PC-9 (cell line): ENCODE measurements around the gene DIP2C. TPM values are rescaled to one million over a fixed set of nuclear protein-coding genes. Genes with fewer than 3 reads are reported as not detected.

Experiments
- BruUV-seq: library from RNA; stranded (reverse); fragments of 400-500 nt; replicated peaks from 2 replicates; lab custom pipeline; 2021; lab: Mats Ljungman, UMichigan
- CTCF ChIA-PET: fragments of 300-600 bp; sonication (Branson Sonifier 250); formaldehyde crosslinking; loops from one replicate; lab custom pipeline; 2022; ENCODE audit warnings: antibody characterized with exemption; lab: Charles Lee
- POLR2A ChIA-PET: fragments of 300-600 bp; sonication (Branson Sonifier 250); formaldehyde crosslinking; loops from one replicate; lab custom pipeline; 2022; ENCODE audit warnings: antibody characterized with exemption; ENCODE audit not compliant: unreplicated experiment; lab: Charles Lee
- DNase-seq, 2 experiments: peaks; one replicate each; pipeline versions ENCODE4 v3.0.0 to v3.0.0-alpha.2; 2015 to 2022; ENCODE audit warnings: mixed read lengths in 1 of 2
- H2AFZ ChIP-seq: fragments of 200-600 bp; sonication (generic); 2 replicates; pipeline ENCODE4 v1.8.1; 2017; ENCODE audit warnings: antibody characterized with exemption
- H3F3A ChIP-seq: fragments of 200-600 bp; sonication (generic); 2 replicates; pipeline ENCODE4 v1.8.1; 2017; ENCODE audit warnings: antibody characterized with exemption, mild to moderate bottlenecking, low read depth; ENCODE audit not compliant: insufficient read depth
- H3K27ac ChIP-seq: fragments of 200-600 bp; sonication (generic); 2 replicates; pipeline ENCODE4 v1.6.1; 2016; ENCODE audit warnings: mixed run types
- H3K27me3 ChIP-seq: fragments of 200-600 bp; sonication (generic); 2 replicates; pipeline ENCODE4 v1.6.1; 2016; ENCODE audit warnings: low read depth, mixed run types; ENCODE audit not compliant: insufficient read depth
- H3K36me3 ChIP-seq: fragments of 200-600 bp; sonication (generic); 2 replicates; pipeline ENCODE4 v1.6.1; 2016; ENCODE audit warnings: low read depth, mixed run types
- H3K4me1 ChIP-seq: fragments of 200-600 bp; sonication (generic); replicated peaks from 2 replicates; pipeline ENCODE4 v1.6.1; 2016; ENCODE audit warnings: mixed run types; ENCODE audit not compliant: insufficient read depth
- H3K4me2 ChIP-seq: fragments of 200-600 bp; sonication (generic); 2 replicates; pipeline ENCODE4 v1.6.1; 2017; ENCODE audit warnings: mixed run types
- H3K4me3 ChIP-seq: fragments of 200-600 bp; sonication (generic); 2 replicates; pipeline ENCODE4 v1.6.1; 2016; ENCODE audit warnings: mixed run types
- H3K79me2 ChIP-seq: fragments of 200-600 bp; sonication (generic); 2 replicates; pipeline ENCODE4 v1.6.1; 2017; ENCODE audit warnings: low read depth, mixed run types
- H3K9me2 ChIP-seq: fragments of 200-600 bp; sonication (generic); 2 replicates; pipeline ENCODE4 v1.8.1; 2017; ENCODE audit warnings: mild to moderate bottlenecking; ENCODE audit not compliant: insufficient read depth
- H3K9me3 ChIP-seq: fragments of 200-600 bp; sonication (generic); 2 replicates; pipeline ENCODE4 v1.8.1; 2016; ENCODE audit warnings: low read depth; ENCODE audit not compliant: insufficient read depth
- H4K20me1 ChIP-seq: fragments of 200-600 bp; sonication (generic); 2 replicates; pipeline ENCODE4 v1.8.1; 2017; ENCODE audit not compliant: insufficient read depth
- CTCF ChIP-seq: fragments of 200-600 bp; sonication (generic); conservative IDR thresholded peaks from 2 replicates; pipeline ENCODE4 v1.6.1; 2017; ENCODE audit warnings: mixed run types, antibody characterized with exemption, mild to moderate bottlenecking, moderate library complexity
- EZH2 ChIP-seq: fragments of 200-600 bp; sonication (generic); IDR thresholded peaks from 2 replicates; pipeline ENCODE4 v1.8.0; 2017; ENCODE audit warnings: antibody characterized with exemption, low read depth
- intact Hi-C: fragments of 100-400 bp; cut with micrococcal nuclease; formaldehyde crosslinking; loops from one replicate; pipeline ENCODE4 v1.10.0; 2022; ENCODE audit not compliant: unreplicated experiment
- total RNA-seq: library from RNA; stranded (reverse); gene quantifications from 2 replicates; pipeline ENCODE4 v1.2.3, GENCODE V29; 2021

The DIP2C gene
- total RNA-seq, 1 experiment from 2014 or later, result 0.83 TPM

GRCh38 chr10:563827-564226, 125.6 kb downstream of the DIP2C start:
- no TSS peak for BruUV-seq
- Histone ChIP-seq H3K4me2 (no peak overlapping the region), H4K20me1 (no peaks in the 10 kb centered on the region)

GRCh38 chr10:562142-562541, 127.3 kb downstream of the DIP2C start:
- ChIA-PET POLR2A (no interaction called here), CTCF (no interaction called here)
- H3K9me2 ChIP-seq, result no peaks in the 10 kb centered on the region
- no peak for DNase-seq
- H3K27ac ChIP-seq, result no peak overlapping the region
- BruUV-seq, result no TSS peak
- H3K79me2 ChIP-seq, result no peaks in the 10 kb centered on the region
- no peaks in the 10 kb centered on the region for H3K4me1 ChIP-seq
- intact Hi-C loops, result no loop called here
- H2AFZ ChIP-seq, result no peak overlapping the region
- H3K27me3 ChIP-seq, result peaks cover 66% of the 10 kb centered on the region
- H3K4me3 ChIP-seq, result no peak overlapping the region
- no peaks in the 10 kb centered on the region for H3F3A ChIP-seq
- no peaks in the 10 kb centered on the region for H3K9me3 ChIP-seq
- H3K4me2 ChIP-seq, result no peak overlapping the region
- no peaks in the 10 kb centered on the region for H4K20me1 ChIP-seq
- TF ChIP-seq CTCF (no peak), EZH2 (no peak)
- no peaks in the 10 kb centered on the region for H3K36me3 ChIP-seq

More at GRCh38 chr10:563827-564226, 125.6 kb downstream of the DIP2C start:
- Histone ChIP-seq H2AFZ (no peak overlapping the region), H3K9me2 (no peaks in the 10 kb centered on the region), H3K27ac (no peak overlapping the region), H3K27me3 (peaks cover 60% of the 10 kb centered on the region), H3K4me3 (no peak overlapping the region), H3K4me1 (no peaks in the 10 kb centered on the region), H3K36me3 (no peaks in the 10 kb centered on the region), H3K9me3 (no peaks in the 10 kb centered on the region), H3F3A (no peaks in the 10 kb centered on the region), H3K79me2 (no peaks in the 10 kb centered on the region)
- ChIA-PET POLR2A (no interaction called here), CTCF (no interaction called here)
- intact Hi-C loops, result no loop called here
- DNase-seq, result no peak
- no peak for TF ChIP-seq EZH2
- no peak for TF ChIP-seq CTCF

- ChIA-PET POLR2A (no interaction called here), CTCF (no interaction called here)
- no peaks in the 10 kb centered on the region for H3K79me2 ChIP-seq
- no peak overlapping the region for H3K27ac ChIP-seq
- H3K36me3 ChIP-seq, result no peaks in the 10 kb centered on the region
- no peak overlapping the region for H3K4me3 ChIP-seq
- DNase-seq, result no peak
- H3K9me2 ChIP-seq, result no peaks in the 10 kb centered on the region
- H3K27me3 ChIP-seq, result peaks cover 62% of the 10 kb centered on the region
- no peaks in the 10 kb centered on the region for H3K4me1 ChIP-seq
- BruUV-seq, result no TSS peak
- no peak overlapping the region for H3K4me2 ChIP-seq
- TF ChIP-seq CTCF (no peak), EZH2 (no peak)
- no peaks in the 10 kb centered on the region for H3F3A ChIP-seq
- no peaks in the 10 kb centered on the region for H4K20me1 ChIP-seq
- no peaks in the 10 kb centered on the region for H3K9me3 ChIP-seq
- no peak overlapping the region for H2AFZ ChIP-seq
- intact Hi-C loops, result no loop called here
Measured at GRCh38 chr10:561721-562120, 127.7 kb downstream of the DIP2C start.
